Neuron (in vitro differentiated cells): ENCODE measurements around the gene PTGFRN.

Experiments
- H2AFZ ChIP-seq: one replicate; pipeline ENCODE4 v1.6.1; 2013; ENCODE audit warnings: low read depth, mild to moderate bottlenecking, inconsistent platforms, low read length, moderate library complexity
- H3K27me3 ChIP-seq: one replicate; pipeline ENCODE4 v1.6.1; 2013; ENCODE audit warnings: low read length; ENCODE audit not compliant: insufficient read depth
- H3K36me3 ChIP-seq: one replicate; pipeline ENCODE4 v1.6.1; 2013; ENCODE audit warnings: low read length; ENCODE audit not compliant: insufficient read depth
- H3K4me1 ChIP-seq: one replicate; pipeline ENCODE4 v1.6.1; 2013; ENCODE audit warnings: low read length; ENCODE audit not compliant: insufficient read depth
- H3K4me3 ChIP-seq: 2 replicates; pipeline ENCODE4 v1.5.1; 2013; ENCODE audit warnings: mild to moderate bottlenecking, low read length, moderate library complexity
- H3K9me3 ChIP-seq: one replicate; pipeline ENCODE4 v1.6.1; 2013; ENCODE audit warnings: low read length

The PTGFRN gene

GRCh38 chr1:116877141-116877818 is 32.4 kb upstream of the PTGFRN start:
- H3K4me3 ChIP-seq: peak overlapping the region; percentile 32
- H3K27me3 ChIP-seq: no peaks in the 10 kb centered on the region
- H3K36me3 ChIP-seq: no peaks in the 10 kb centered on the region
- H2AFZ ChIP-seq: peak overlapping the region; percentile 6
- H3K4me1 ChIP-seq: peaks cover 29% of the 10 kb centered on the region
- no peaks in the 10 kb centered on the region for H3K9me3 ChIP-seq

DNA sequence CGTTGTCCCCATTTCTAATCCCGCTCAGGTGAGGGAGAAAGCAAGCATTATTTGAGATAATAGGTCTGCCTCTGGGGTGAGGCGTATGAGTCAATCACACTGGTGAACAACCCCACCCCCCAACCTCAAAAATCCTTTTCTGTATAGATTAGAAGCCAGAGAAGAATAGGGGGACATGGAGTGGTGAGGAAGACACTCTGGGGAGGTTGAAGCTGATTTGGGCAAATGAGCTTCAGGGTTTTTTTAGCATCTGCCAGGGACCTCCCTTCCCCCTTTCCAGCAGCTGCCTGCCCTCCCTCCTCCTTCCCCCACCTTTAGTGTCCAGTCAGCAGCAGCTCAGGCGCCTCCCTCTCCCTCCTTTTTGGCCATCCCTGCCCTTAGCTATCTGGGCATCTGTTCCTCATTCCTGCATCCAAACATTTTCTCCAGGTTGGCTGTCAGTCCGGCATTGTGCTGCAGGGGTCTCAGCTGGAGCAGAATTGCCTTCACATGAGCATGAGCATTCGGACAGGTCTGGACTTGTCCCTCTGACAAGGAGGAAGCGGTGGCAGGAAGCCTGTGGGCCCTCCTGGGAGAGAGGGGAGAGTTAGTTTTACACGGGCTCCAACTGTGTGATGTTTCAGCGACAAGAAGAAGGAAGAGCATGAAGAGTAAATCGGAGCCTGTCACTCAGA is 30.8 kb upstream of the PTGFRN start:
- H2AFZ ChIP-seq: peak overlapping the region; percentile 6
- H3K36me3 ChIP-seq: no peaks in the 10 kb centered on the region
- no peaks in the 10 kb centered on the region for H3K9me3 ChIP-seq
- H3K4me3 ChIP-seq: peak overlapping the region; percentile 32
- peaks cover 26% of the 10 kb centered on the region for H3K4me1 ChIP-seq
- H3K27me3 ChIP-seq: no peaks in the 10 kb centered on the region

DNA sequence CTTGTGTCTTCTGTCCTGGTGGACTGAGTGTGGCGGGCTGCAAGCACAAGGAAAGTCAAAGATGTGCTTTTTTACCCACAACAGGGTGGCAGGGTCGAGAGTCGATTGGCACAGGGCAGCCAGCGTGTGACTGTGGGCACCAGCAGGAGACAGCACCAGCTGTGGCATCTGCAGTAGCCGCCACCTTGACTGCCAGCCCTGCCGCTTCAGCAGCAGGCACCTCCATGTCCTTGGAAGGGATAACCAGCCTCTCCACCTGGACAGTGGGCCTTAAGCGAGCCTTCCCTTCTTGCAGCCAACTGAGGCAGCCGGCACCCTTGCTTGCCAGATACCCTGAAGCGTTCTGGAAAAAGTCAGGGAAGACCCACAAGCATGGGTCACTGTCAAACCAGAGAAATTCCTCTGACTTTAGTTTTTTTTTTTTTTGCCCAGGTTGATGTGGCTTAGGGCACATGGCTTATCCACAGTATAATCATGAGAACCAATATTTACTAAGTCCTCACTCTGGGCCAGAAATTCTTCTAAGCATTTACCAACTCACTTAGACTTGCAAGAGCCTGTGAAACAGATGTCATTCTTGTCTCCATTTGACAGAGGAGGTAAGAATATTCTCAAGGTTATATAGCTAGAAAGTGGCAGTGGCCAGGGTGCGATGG is 30.1 kb upstream of the PTGFRN start:
- no peaks in the 10 kb centered on the region for H3K9me3 ChIP-seq
- peaks cover 25% of the 10 kb centered on the region for H3K4me1 ChIP-seq
- no peaks in the 10 kb centered on the region for H3K27me3 ChIP-seq
- no peaks in the 10 kb centered on the region for H3K36me3 ChIP-seq
- H2AFZ ChIP-seq: no peak overlapping the region
- H3K4me3 ChIP-seq: no peak overlapping the region

GRCh38 chr1:116880917-116881316 is 28.8 kb upstream of the PTGFRN start:
- H3K27me3 ChIP-seq: no peaks in the 10 kb centered on the region
- peaks cover 25% of the 10 kb centered on the region for H3K4me1 ChIP-seq
- H2AFZ ChIP-seq: no peak overlapping the region
- no peaks in the 10 kb centered on the region for H3K36me3 ChIP-seq
- no peak overlapping the region for H3K4me3 ChIP-seq
- H3K9me3 ChIP-seq: no peaks in the 10 kb centered on the region

GRCh38 chr1:116881879-116882520 is 27.7 kb upstream of the PTGFRN start:
- Histone ChIP-seq H3K4me1 (peaks cover 29% of the 10 kb centered on the region), H3K9me3 (no peaks in the 10 kb centered on the region), H2AFZ (no peak overlapping the region), H3K36me3 (no peaks in the 10 kb centered on the region), H3K27me3 (no peaks in the 10 kb centered on the region), H3K4me3 (no peak overlapping the region)

GRCh38 chr1:116882866-116883265 is 26.9 kb upstream of the PTGFRN start:
- no peak overlapping the region for H3K4me3 ChIP-seq

DNA sequence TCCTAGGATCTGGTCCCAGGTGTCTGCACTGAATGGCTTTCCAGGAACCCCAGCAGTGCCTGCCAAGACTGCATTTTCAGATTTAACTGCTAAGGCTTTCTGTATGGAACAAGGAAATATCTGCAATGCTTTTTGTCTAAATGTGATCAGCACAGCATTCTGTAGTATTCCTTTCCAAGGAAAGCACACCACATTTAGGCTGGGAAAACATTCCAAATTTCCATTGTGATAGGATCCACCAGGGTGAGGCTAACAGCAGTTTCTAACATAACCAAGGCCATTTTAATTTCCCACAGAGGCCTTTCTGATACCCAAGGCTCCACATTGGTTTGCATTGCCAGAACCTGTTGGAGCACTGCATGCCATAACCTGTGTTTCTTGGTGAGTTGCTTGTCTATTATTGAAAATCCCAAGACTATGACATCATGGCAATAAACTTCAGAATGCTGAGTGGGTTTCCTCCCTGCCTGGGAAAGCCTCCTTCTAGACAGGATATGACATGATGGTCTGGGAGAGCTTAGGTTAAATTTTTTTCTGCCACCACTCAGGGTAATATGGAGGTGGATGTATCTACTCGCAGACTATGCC is 23.3 kb upstream of the PTGFRN start:
- Histone ChIP-seq H2AFZ (no peak overlapping the region), H3K9me3 (no peaks in the 10 kb centered on the region), H3K4me3 (no peak overlapping the region), H3K36me3 (no peaks in the 10 kb centered on the region), H3K27me3 (no peaks in the 10 kb centered on the region), H3K4me1 (peaks cover 4% of the 10 kb centered on the region)

More at GRCh38 chr1:116882866-116883265, 26.9 kb upstream of the PTGFRN start:
- no peaks in the 10 kb centered on the region for H3K9me3 ChIP-seq
- H3K4me1 ChIP-seq: peaks cover 23% of the 10 kb centered on the region
- no peak overlapping the region for H2AFZ ChIP-seq
- no peaks in the 10 kb centered on the region for H3K36me3 ChIP-seq
- no peaks in the 10 kb centered on the region for H3K27me3 ChIP-seq

GRCh38 chr1:116887212-116887611 is 22.5 kb upstream of the PTGFRN start:
- no peak overlapping the region for H3K4me3 ChIP-seq
- no peaks in the 10 kb centered on the region for H3K9me3 ChIP-seq
- no peak overlapping the region for H2AFZ ChIP-seq

DNA sequence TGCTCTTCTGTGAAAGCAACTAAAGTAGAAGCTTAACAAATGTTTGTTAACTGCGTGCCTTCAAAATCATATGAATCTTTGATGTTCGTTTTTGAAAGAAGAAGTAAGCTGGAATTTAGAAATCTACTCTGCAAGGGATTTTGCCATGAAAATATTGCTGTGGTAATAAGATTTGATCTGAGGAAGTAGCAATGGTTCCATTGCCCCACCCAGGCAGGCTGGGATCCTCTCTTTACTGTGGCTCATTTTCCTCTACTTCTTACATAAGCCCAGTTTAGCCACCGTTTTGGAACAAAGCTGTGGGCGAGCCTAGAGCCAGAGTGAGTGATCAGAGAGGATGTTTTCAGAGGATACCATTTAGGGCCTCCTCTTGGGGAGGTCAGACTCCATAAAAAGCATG is 20.3 kb upstream of the PTGFRN start:
- Histone ChIP-seq H2AFZ (no peak overlapping the region), H3K36me3 (no peaks in the 10 kb centered on the region), H3K27me3 (no peaks in the 10 kb centered on the region), H3K9me3 (no peaks in the 10 kb centered on the region), H3K4me3 (no peak overlapping the region), H3K4me1 (peaks cover 4% of the 10 kb centered on the region)

More at GRCh38 chr1:116887212-116887611, 22.5 kb upstream of the PTGFRN start:
- Histone ChIP-seq H3K27me3 (no peaks in the 10 kb centered on the region), H3K4me1 (peaks cover 4% of the 10 kb centered on the region), H3K36me3 (no peaks in the 10 kb centered on the region)

DNA sequence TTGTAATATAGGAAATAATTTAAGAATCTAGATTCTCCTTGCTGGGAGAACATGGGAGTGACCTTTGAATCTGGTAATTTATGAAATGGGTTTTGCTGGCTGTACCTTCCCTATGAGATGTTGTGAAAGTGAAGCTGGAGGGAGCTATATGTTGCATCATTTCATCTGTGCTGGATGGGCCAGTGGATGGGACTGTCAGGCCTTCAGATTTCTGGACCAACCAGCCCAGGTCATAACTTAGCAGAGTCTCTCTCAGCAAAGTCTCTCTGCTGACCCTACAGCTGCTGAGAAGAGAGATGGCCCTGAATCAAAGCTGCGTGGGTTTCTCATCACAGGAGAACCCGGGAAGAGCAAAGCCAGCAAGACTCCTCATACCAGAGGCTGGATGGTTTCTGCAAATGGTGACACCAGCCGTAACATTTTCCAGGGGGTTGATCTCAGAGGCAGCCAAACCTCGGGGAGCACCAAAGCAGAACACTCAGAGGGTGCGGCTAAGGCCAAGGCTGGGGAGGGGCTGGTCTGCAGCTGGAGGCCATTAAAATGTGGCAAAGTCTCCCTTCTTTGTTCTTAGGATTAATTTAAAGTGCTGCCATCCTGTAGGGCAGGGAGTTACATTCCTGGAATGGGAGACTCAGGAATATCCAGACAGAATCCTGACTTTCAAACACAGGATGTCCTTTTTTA is 18.2 kb upstream of the PTGFRN start:
- Histone ChIP-seq H3K27me3 (no peaks in the 10 kb centered on the region), H3K9me3 (no peaks in the 10 kb centered on the region), H3K36me3 (no peaks in the 10 kb centered on the region), H3K4me1 (no peaks in the 10 kb centered on the region), H2AFZ (no peak overlapping the region), H3K4me3 (no peak overlapping the region)

DNA sequence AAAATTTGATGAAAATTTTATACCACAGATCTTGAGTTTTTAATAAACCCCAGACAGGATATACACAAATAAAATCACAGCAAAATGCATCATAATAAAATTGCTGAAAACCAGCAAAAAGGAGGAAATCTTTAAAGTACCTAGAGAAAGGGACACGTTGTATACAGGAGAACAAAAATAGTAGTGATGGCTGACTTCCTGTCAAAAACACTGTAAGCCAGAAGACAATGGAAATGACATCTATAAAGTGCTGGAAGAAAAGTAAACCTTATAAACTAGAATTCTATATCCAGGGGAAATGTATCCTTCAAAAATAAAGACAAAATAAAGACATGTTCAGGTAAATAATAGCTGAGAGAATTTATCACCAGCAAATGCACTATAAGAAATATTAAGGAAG is 14.6 kb upstream of the PTGFRN start:
- H3K27me3 ChIP-seq: no peaks in the 10 kb centered on the region
- H3K9me3 ChIP-seq: peaks cover 2% of the 10 kb centered on the region
- H2AFZ ChIP-seq: no peak overlapping the region
- no peak overlapping the region for H3K4me3 ChIP-seq
- no peaks in the 10 kb centered on the region for H3K36me3 ChIP-seq
- no peaks in the 10 kb centered on the region for H3K4me1 ChIP-seq

DNA sequence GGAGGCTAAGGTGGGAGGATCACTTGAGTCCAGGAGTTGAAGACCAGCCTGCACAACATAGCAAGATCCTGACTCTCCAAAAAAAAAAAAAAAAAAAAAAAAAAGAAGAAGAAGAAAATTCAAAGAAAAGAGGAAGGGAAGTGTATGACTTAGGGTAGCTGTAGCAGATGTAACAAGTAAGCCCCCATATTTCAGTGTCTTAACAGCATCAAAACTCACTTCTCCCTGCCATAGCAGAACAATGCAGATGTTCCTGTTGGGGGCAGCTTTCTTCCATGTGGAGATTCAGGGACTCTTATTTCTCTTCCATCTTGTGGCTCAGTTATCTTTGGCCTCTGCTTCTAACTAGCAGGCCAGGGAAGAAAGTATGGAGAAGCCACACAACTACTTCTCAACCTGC is 10.2 kb upstream of the PTGFRN start:
- peaks cover 2% of the 10 kb centered on the region for H3K9me3 ChIP-seq

More for the DNA sequence above, 10.2 kb upstream of the PTGFRN start:
- H3K27me3 ChIP-seq: peaks cover 3% of the 10 kb centered on the region
- H3K36me3 ChIP-seq: no peaks in the 10 kb centered on the region
- no peak overlapping the region for H2AFZ ChIP-seq
- no peaks in the 10 kb centered on the region for H3K4me1 ChIP-seq
- H3K4me3 ChIP-seq: no peak overlapping the region
